Urothelium cell line (cell line): ENCODE results near the gene EYS.
A peak's percentile ranks its signal among the peaks of the same experiment; 100 is the strongest.

Experiments used
- DNase-seq: peaks from one replicate; pipeline ENCODE4 v3.0.0; 2011; ENCODE audit warnings: low spot score, mixed read lengths
- FAIRE-seq: peaks from 2 replicates; lab custom pipeline; 2011; peaks lifted over from hg19 to GRCh38; lab: Jason Lieb, UNC

Gene EYS

DNA sequence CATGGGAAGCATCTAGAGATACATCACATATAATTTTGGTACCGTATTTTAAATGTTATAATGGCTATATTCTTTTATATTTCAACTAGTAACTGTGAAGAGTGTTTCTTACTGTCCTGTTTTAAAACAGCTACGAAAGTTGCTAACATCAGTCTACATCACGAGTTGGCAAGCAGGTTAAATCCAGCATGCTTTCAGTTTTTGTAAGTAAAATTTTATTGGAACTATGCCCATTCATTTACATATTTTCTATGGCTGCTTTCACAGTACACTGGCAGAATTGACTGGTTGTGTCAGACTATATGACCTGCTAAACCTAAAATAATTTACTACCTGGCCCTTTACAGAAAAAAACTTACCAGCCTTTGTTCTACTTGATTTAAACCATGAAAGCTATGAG lies 1593.3 kb downstream of the EYS start:
- FAIRE-seq (no peak), DNase-seq (no peak)

DNA sequence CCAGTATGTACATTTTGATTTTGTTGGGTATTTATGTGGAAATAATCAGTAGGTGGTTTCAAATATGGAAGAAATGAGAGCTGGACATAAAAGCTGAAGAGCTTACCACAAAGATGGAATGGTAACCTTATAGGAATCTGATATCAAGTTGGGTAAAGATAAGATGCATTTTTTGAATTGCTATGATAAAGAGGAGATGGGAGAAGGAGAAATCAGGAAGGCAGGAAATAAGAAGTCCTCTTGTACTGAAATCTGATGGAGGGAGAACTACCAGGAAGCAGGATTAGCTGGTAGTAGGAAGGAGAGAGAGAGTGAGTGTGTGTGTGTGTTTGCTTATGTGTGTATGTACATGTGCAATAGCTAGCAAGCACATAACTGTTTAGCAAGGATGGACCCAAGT lies 1603.0 kb downstream of the EYS start:
- no peak for DNase-seq
- no peak for FAIRE-seq

DNA sequence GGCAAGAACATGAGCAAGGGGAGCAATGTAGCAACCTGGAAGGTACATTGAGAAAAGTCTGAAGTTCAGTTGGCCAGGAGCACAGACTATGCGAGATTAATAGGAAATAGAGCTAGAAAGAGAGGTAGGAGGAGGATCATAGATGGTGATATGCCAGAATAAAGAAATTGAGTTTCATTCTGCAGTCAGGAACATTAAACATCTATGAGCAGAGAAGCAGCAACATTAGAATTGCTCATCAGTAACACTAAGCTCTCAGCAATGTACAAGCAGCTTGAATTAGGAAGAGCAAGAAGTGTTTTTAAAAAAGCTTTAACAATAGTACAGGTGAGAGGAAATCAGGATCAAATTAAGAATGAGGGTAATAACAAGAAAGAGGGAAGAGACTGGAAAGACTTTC lies 1603.5 kb downstream of the EYS start:
- FAIRE-seq (no peak), DNase-seq (no peak)

DNA sequence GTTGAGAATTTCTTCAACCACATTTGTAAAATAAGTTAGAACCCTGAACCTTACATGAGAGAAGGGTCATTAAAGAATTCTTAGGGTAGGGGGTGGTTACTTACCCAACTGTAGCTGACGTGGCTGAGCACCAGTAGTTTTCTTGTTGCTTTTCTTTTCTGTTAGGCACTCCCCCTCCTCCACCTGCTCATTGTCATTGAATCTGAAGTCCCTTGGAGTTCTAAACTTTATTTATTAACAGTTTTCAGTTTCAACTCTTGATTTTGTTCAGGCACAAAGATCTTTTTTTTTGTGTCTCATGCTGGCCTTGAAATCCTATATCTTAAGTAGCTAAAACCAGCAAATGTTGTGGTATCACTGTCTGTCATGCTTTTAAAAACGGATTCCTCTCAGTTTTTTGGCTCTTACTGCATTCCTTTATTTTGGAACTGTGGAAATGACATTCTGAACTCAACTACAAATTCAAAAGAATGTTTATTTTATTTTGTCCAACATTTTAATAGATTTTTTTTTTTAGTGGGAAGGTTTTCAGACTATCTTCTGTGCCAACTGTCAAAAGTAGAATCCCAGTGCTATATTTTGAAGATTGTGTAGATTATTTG lies 1606.2 kb downstream of the EYS start:
- FAIRE-seq = no peak
- no peak for DNase-seq

DNA sequence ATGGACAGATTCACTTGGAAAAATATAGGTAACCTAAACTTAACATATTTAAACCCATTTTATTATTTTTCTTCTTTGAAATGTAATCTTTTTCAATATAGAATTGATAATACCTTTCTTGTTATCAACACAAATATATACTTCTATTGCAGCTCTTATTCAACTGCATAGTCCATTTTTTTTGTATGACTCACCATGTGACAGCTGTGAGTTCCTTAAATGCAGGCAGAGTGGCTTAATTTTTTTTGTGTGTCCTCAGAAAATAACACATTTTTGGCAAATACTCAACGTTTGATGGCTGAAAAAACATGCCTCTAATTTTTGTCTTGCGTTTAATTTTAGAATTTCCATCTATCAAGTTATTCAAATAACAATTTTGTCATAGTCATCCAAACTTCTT lies 1616.7 kb downstream of the EYS start:
- FAIRE-seq = no peak
- DNase-seq = no peak

DNA sequence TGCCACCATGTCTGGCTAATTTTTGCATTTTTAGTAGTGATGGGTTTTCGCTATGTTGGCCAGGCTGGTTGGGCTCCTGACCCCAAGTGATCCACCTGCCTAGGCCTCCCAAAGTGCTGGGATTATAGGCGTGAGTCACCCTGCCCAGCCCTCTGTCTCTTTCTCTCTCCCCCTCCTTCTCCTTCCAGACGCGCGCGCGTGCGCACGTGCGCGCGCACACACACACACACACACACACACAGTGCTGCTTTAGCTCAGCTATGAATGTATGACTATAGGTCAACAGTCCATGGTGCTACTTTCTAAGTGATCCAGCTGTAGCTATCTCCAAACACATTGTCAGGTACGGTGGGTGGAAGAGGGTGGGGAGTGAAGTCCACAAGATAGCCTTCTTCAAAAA lies 1621.9 kb downstream of the EYS start:
- FAIRE-seq (no peak), DNase-seq (no peak)

DNA sequence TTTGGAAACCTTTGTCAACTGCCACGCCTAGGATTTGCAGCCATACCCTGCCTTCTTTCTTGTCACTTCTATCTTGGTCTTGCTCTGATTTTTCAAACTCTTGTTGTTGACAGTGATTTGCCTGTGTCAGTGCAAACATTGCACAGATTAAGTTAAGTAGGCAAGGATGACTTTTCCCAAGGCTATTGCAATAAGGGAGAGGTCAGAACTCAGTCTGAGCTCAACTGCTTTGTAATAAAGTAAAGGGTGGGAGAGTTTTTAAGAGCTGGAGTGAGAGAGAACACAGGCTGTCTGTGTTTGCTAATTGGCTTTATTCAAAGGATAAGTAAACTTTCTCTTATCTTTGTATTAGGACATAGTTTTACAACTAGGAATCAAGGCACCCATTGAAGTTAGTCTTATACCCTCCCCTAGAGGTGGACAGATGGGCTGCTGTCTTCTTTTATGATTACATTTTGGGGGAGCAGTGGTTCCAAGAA lies 1622.8 kb downstream of the EYS start:
- no peak for FAIRE-seq
- no peak for DNase-seq

DNA sequence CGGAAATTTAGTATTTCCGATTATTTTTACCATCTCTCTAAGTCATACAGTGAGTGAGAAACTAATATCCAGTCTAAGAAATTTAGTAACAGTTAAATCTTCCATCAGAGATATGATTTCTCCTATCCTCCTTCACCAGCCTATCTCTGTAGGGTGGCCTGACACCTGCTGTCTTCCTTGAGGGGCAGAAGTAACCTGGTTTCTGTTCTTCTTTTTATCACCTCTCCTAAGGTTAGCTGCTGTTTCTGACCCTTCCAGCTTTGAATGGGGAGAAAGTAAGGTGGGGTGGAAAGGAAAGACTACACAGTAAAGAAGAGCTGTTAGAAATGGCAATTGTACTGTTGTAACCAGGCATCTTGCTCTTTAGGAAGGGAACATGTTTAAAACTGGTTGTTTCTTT lies 1623.8 kb downstream of the EYS start:
- DNase-seq = no peak
- FAIRE-seq = no peak

DNA sequence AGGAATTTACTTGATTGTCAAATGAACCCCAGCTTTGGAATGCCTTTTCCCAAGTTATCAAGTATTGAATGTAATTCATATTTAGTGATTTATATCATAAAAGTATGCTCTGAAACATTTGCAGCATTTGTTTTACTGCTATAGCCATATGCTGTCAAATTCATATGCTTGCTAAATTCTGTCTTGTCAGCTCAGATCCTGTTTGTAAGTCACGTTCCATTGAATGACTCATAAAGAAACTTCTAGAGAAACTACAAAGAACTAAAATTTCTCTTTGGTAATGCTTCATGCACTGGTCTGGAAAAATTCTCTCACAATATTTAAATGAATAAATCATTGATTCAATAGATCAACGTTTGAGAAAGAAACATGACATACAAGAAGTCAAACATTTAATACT lies 1625.6 kb downstream of the EYS start:
- DNase-seq (no peak), FAIRE-seq (no peak)

DNA sequence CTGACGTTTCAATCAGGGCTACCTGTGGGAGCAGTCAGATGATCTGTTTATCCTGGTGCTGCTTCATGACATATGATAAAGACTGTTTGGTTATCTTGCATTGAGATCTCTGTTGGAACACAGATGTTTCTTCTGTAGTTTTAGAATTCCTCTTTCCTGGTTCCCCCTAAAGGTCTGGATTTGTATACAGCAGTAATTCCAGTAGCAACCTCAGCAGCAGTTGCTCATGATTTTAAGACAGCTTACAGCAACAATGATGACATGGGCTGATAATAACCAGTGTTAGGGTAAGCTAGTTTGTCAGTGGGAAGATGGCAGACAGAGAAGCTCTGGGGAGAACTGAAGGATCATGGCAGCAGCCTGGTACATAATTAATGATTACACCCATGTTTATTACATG lies 1632.0 kb downstream of the EYS start:
- FAIRE-seq (no peak), DNase-seq (no peak)

DNA sequence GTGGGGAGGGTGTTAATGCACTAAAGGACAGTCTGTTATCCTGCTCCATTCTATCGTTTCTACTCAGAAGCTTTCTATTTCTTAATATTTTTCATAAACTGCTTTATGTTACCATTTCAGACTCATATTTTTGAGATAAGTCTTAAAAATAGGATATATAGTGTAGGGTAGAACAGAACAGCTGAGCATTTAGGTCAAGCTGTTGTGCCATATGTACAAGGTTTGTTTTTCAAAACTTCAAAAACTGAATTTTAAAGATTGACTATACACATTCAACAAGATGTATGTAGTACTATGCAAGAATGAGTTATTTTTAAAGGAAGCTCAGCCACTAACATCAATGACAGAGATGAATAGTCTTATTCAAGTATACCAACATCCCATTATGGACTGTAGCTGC lies 1634.3 kb downstream of the EYS start:
- FAIRE-seq (no peak), DNase-seq (no peak)

DNA sequence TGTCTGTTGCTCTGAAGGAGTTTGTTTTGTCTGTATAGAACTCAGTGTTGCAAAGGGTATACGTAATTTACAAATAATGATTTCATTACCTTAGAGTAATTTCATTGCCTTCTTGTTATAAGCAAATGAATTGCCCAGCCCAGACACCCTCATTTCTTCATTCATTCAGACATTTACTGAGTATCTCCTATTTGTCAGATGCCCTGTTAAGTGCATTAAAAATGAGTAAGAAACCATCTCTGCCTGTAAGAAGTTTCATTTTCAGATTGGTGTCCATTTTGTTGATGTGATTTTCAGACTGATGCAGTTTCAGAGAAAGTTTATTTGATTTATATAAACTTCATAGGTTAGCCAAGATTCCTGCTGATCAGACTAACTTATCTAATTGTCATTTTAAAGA lies 1642.1 kb downstream of the EYS start:
- no peak for FAIRE-seq
- no peak for DNase-seq

DNA sequence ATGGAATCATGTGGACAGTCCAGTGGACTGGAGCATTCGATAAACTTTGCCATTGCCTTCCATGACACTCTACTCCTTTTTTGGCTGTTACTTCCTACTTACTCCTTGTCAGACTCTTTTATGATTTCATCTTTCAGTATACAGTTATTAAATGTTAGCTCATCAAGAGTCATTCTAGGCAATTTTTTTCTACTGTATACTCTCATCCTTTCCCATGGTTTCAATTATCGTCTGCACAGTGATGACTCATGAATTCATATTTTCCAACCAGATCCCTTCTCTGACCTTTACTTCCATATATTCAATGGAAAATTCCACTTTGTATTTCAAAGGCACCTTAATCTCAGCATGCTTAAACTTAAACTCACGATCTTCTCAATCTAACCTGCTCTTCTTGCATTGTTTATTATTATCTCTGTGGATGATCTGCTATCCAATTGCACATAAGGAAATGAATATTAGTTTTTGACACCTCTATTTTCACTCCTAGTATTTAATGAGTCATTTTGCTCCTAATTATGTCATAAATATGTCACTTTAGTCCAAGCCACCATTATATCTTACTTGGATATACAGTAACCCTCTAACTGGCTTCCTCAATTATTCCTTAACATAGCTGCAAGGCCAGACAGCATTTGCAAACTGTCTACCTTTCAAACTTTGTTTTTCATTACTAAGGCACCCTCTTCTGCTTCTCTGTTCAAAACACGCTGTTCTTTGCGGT lies 1643.9 kb downstream of the EYS start:
- no peak for FAIRE-seq
- DNase-seq = peak; percentile 8

DNA sequence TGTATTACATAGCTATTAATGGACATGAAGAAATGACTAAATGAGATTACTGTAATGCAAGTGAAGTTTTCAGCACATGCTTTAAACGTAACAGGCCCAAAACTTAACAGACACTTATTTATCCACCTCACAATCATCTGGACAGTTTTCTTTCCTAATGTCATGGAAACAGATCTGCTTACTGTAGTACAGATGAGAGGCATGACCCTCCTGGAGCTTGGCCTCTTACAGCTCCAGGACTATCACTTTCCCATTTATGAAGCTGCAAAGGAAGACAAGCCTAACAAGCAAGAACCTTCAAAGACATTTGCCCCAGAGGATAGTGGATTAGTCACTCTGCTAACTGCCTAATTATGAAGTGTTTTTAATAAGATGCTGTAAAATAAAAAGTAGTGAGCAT lies 1652.2 kb downstream of the EYS start:
- no peak for FAIRE-seq

DNA sequence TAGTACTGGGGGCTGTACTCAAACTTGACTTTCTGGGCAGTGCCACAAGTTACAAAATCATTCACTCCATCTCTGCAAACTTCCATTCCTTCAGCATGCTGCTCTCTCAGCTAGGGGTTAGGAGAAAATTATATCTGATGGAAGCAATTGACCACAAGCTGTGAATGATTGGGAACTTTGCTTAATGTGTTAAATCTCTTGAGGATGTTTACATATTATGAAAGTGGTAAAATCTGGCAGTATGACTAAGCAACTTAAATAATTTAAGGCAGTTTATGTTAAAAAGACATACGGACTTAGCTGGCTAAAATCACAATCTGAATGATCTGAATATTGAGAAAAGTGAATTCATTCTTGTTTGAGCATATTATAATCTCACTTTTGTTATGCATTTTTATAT lies 1656.4 kb downstream of the EYS start:
- FAIRE-seq = no peak
- DNase-seq = no peak

More for the DNA sequence above, 1652.2 kb downstream of the EYS start:
- DNase-seq = no peak

DNA sequence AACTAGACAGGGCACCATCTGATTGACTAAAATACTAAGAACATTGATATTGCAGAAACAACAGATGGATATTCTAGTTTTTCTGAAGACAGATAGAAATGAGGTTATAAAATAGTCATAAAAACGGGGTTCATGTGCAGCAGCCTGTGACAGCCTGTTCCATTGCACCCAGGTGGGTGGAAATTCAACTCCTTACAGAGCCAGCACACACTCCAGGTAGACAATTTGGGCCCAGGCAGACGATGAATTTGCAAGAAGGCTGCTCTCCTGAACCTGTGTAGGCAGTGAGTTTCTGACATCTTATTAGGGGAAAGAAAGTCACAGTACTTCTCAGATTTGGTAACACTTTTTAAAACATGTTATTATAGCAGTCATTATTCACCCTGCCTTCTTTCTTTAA lies 1657.3 kb downstream of the EYS start:
- FAIRE-seq (no peak), DNase-seq (no peak)

DNA sequence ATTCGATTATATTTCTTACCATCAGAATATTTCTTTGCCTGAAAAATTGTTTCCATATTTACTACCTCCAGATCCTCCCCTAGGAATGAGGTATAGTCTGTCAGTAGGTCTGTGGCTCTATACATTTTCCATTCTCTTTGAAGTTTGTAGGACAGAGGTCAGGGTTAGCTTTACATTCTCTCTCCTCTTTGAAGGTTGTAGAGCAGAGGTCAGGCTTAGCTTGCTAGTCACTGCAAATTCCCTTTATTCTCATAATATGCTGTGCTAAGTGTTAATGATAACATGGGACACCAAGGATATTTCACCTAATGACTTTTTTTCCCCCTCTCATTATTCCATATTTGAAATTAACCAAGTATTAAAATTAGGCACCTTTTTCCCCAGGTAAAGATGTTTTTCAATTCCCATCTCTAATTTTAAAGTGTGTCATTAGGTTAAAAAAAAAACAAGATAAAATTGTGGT lies 1660.2 kb downstream of the EYS start:
- no peak for FAIRE-seq
- DNase-seq = no peak

DNA sequence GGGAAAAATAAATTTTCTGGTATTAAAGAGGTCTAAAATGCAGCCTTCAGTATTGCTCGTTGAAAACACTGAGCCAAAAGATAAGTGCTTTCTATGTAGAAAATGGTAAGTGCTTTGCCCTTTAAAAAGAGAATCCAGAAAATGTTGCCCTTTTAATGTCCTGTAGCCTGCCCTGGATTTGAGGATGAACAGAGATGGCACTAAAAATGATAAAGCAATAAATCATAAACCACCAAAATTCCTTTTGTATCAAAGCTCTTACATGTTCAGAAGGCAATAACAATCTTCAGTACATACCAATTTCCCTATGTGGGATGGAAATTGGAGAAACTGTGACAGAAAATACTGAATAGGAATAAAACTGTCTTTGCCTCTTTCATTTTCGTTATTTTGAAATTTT lies 1665.7 kb downstream of the EYS start:
- DNase-seq (no peak), FAIRE-seq (no peak)

DNA sequence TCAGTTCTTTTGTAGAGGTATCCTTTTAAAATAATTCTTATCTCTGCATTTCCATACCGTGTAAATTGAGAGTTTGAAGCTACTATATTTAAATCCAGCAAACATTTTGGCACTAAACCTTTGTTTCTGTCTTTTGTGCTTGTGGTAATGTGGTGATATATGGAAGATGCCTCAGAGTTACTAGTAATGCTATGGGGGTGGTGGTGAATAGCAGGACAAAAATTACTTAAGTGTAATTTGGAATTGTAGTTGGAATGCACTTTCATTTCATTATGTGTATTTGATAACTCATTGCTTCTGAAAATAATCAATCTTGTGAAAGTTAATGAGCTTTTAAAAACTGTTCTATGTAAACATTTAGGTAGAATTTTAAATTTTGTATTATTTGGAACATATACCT lies 1666.9 kb downstream of the EYS start:
- FAIRE-seq = no peak
- DNase-seq = no peak

DNA sequence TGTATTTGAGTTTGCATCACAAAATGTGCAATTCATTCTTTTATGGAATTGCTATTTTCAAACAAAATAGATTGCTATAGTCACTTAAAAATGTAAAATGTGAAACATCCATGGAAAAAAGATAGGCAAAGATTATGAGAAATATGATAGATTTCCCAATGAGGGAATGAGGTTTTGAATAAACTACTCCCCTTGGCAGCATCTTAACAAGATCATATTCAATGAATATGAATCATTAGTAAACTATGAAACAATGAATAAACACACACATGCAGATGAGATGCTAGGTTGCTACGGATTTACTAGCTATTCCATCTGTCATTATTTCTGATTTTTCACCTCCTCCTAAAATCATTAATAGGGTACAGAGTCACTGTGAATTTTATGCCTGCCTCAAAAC lies 1669.6 kb downstream of the EYS start:
- FAIRE-seq = no peak
- DNase-seq = no peak

DNA sequence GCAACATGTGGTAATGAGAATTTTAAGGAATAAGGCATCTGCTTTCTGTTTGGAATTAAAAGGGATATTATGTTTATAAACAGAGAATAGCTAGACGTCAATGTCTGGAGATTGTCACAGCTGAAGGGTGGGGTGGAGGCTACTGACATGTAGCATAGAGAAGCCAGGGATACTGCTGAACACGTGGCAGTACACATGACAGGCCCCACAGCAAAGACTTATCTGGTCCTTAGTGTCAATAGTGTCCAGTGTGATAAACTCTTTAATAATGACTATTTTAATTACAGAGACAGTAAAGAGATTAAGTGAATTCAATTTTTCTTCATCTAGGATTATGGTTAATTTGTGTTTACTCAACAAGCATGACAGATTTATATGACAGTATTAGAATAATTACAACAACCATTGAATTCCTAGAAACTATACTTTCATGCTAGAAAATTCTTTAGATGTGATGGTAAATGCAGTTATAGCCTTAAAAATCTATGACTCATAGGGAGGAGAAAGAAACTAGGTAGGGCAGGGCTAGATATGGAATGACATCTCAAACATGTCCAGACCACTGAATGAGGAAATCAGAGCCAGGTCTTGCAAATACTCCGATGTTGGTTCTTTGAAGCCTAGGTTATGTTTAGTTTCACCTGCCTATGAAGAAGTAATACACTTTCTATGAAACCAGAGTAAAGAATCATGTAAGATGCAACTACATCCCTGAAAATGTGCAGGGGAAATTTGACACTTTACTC lies 1671.9 kb downstream of the EYS start:
- no peak for FAIRE-seq
- peak; percentile 20 for DNase-seq

DNA sequence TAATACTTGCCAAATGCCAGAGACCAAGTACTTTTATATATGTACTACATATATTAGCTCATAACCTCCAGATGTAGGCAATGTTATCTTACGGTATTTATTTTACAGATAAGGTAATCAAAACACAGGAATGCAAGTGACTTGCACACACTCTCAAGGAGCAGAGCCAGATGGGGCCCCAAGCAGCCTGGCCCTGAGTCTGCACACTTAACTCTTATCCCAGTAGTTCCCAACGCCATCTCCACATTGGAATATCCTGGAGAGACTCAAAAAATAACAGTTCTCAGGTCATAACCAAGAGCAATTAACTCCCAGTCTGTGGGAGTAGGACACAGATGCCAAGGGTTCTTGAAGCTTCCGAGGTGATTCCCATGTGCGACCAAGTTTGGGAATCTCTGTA lies 1672.7 kb downstream of the EYS start:
- DNase-seq = no peak
- FAIRE-seq = no peak
